Neural cell (in vitro differentiated cells): ENCODE measurements around the gene PIGS. TPM values are rescaled to one million over a fixed set of nuclear protein-coding genes. Genes with fewer than 3 reads are reported as not detected.

Experiments used
- H2AFZ ChIP-seq: fragments of 200-600, 300-800 bp; sonication (generic), shearing (Covaris generic); 2 replicates; pipeline ENCODE4 v1.6.0; 2014; ENCODE audit warnings: low read depth, mild to moderate bottlenecking, antibody characterized with exemption, low read length, moderate library complexity
- H3F3A ChIP-seq: fragments of 200-600 bp; shearing (Covaris generic); 2 replicates; pipeline ENCODE4 v1.6.1; 2016; ENCODE audit warnings: mild to moderate bottlenecking, moderate library complexity, mixed read lengths, antibody characterized with exemption, low read length; ENCODE audit not compliant: insufficient read depth, poor library complexity, severe bottlenecking
- H3K27ac ChIP-seq: fragments of 200-600, 300-800 bp; sonication (generic), shearing (Covaris generic); 2 replicates; pipeline ENCODE4 v1.5.1; 2014; ENCODE audit warnings: mild to moderate bottlenecking, low read length, moderate library complexity
- H3K27me3 ChIP-seq: fragments of 300-800, 200-600 bp; sonication (generic), shearing (Covaris generic); 2 replicates; pipeline ENCODE4 v1.6.0; 2014; ENCODE audit warnings: mild to moderate bottlenecking, low read depth, low read length, moderate library complexity; ENCODE audit not compliant: insufficient read depth
- H3K36me3 ChIP-seq: fragments of 300-800, 200-600 bp; sonication (generic), shearing (Covaris generic); 2 replicates; pipeline ENCODE4 v1.5.1; 2014; ENCODE audit warnings: mild to moderate bottlenecking, antibody characterized with exemption, low read length, moderate library complexity; ENCODE audit not compliant: insufficient read depth
- H3K4me2 ChIP-seq: fragments of 300-800, 200-600 bp; sonication (generic), shearing (Covaris generic); 2 replicates; pipeline ENCODE4 v1.6.0; 2014; ENCODE audit warnings: mild to moderate bottlenecking, low read length
- H3K4me3 ChIP-seq: fragments of 300-800, 200-600 bp; sonication (generic), shearing (Covaris generic); 2 replicates; pipeline ENCODE4 v1.5.1; 2014; ENCODE audit warnings: mild to moderate bottlenecking, low read length, moderate library complexity
- H3K79me2 ChIP-seq: fragments of 200-600 bp; shearing (Covaris generic); replicated peaks from 2 replicates; pipeline ENCODE4 v1.6.0; 2014; ENCODE audit warnings: mild to moderate bottlenecking, low read length, moderate library complexity; ENCODE audit not compliant: insufficient read depth
- H3K9ac ChIP-seq: fragments of 300-800, 200-600 bp; sonication (generic), shearing (Covaris generic); 2 replicates; pipeline ENCODE4 v1.6.1; 2016; ENCODE audit warnings: mild to moderate bottlenecking, low read length, mixed read lengths
- H3K9me2 ChIP-seq: fragments of 200-600 bp; shearing (Covaris generic); 2 replicates; pipeline ENCODE4 v1.6.1; 2016; ENCODE audit warnings: mild to moderate bottlenecking, low read length, mixed read lengths; ENCODE audit not compliant: insufficient read depth
- H3K9me3 ChIP-seq: fragments of 200-600, 300-800 bp; sonication (generic), shearing (Covaris generic); 2 replicates; pipeline ENCODE4 v1.6.1; 2016; ENCODE audit warnings: mild to moderate bottlenecking, mixed run types, low read length, moderate library complexity, mixed read lengths
- H4K20me1 ChIP-seq: fragments of 200-600 bp; shearing (Covaris generic); 2 replicates; pipeline ENCODE4 v1.6.1; 2016; ENCODE audit warnings: mild to moderate bottlenecking, mixed run types; ENCODE audit not compliant: insufficient read depth
- EP300 ChIP-seq: fragments of 450-650 bp; conservative IDR thresholded peaks from 2 replicates; pipeline ENCODE4 v1.6.1; 2014; ENCODE audit warnings: antibody characterized with exemption, mild to moderate bottlenecking, moderate library complexity; ENCODE audit not compliant: poor library complexity, severe bottlenecking
- EZH2 ChIP-seq: fragments of 200-600, 300-800 bp; shearing (Covaris generic), sonication (generic); IDR thresholded peaks from 2 replicates; pipeline ENCODE4 v1.6.1; 2014; ENCODE audit warnings: antibody characterized with exemption, low read length, borderline replicate concordance, mild to moderate bottlenecking; ENCODE audit not compliant: insufficient read depth, poor library complexity, severe bottlenecking
- MXI1 ChIP-seq: fragments of 450-650 bp; conservative IDR thresholded peaks from 2 replicates; pipeline ENCODE4 v1.6.1; 2014; ENCODE audit warnings: antibody characterized with exemption, mild to moderate bottlenecking; ENCODE audit not compliant: poor library complexity, severe bottlenecking
- POLR2AphosphoS5 ChIP-seq: IDR thresholded peaks from 2 replicates; pipeline ENCODE4 v1.6.1; 2012
- RAD21 ChIP-seq: fragments of 450-650 bp; conservative IDR thresholded peaks from 2 replicates; pipeline ENCODE4 v1.6.1; 2014; ENCODE audit warnings: antibody characterized with exemption, mild to moderate bottlenecking, moderate library complexity
- SMC3 ChIP-seq: fragments of 450-650 bp; conservative IDR thresholded peaks from 2 replicates; pipeline ENCODE4 v1.6.1; 2014; ENCODE audit warnings: antibody characterized with exemption, mild to moderate bottlenecking, moderate library complexity; ENCODE audit not compliant: poor library complexity
- TAF1 ChIP-seq: IDR thresholded peaks from 2 replicates; pipeline ENCODE4 v1.6.1; 2012; ENCODE audit warnings: low read depth
- polyA plus RNA-seq: library from polyadenylated mRNA; depleted of rRNA; stranded (reverse); fragments of >200 nt; gene quantifications from 2 replicates; pipeline ENCODE4 v1.2.3, GENCODE V29; 2014
- TF ChIP-seq, protein P1 (sequence below): fragments of 450-650 bp; IDR thresholded peaks from 2 replicates; pipeline ENCODE4 v1.5.1; 2014; ENCODE audit warnings: antibody characterized with exemption, mild to moderate bottlenecking, moderate library complexity; ENCODE audit not compliant: poor library complexity, severe bottlenecking
- TF ChIP-seq, protein P2 (sequence below): IDR thresholded peaks from 2 replicates; pipeline ENCODE4 v1.6.1; 2012; ENCODE audit warnings: borderline replicate concordance

The PIGS gene
- polyA plus RNA-seq, 1 donor from 2014 or later: 37.6 TPM

DNA sequence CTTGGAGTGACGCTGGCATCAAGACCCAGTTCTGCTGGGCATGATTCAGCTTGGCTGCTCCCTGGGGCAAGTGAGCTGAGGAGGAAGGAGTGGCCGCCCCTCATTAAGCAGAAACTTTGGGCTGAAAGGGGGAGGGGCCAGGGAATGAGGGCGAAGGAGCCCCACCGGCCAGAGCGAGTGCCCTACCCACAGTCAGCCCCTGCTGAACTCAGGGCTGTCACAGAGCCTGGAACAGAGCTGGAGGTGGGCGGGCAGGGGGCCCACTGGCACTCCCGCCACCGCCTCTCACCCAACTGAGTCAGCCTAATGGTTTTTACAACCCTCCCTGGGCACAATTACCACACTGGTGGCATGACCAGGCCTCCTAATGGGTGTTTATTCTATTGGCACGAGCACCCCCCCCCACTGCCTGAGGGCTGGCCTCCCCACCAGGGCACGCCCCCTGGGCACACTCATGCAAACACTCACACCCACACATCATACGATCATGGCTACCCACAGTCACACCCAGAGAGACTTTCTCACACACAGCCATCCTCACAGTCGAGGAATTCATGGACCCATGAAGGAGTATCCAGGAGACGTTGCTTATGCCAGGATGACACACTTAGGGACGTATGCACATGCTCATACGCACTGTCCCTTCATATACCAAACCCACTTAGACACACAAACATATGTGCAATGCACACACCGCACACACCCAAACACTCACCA, 38.1 kb downstream of the PIGS start:
- no peaks in the 10 kb centered on the region for H3F3A ChIP-seq
- no peak overlapping the region for H3K27ac ChIP-seq
- no peaks in the 10 kb centered on the region for H3K27me3 ChIP-seq
- no peak overlapping the region for H3K4me3 ChIP-seq
- H3K9me3 ChIP-seq: no peaks in the 10 kb centered on the region
- no peaks in the 10 kb centered on the region for H3K79me2 ChIP-seq
- H3K9ac ChIP-seq: no peak overlapping the region
- H3K4me2 ChIP-seq: no peak overlapping the region
- H2AFZ ChIP-seq: no peak overlapping the region
- TF ChIP-seq SMC3: no peak
- no peak for TF ChIP-seq RAD21
- TF ChIP-seq POLR2AphosphoS5: no peak
- TF ChIP-seq TAF1: no peak
- TF ChIP-seq, protein P1, sequence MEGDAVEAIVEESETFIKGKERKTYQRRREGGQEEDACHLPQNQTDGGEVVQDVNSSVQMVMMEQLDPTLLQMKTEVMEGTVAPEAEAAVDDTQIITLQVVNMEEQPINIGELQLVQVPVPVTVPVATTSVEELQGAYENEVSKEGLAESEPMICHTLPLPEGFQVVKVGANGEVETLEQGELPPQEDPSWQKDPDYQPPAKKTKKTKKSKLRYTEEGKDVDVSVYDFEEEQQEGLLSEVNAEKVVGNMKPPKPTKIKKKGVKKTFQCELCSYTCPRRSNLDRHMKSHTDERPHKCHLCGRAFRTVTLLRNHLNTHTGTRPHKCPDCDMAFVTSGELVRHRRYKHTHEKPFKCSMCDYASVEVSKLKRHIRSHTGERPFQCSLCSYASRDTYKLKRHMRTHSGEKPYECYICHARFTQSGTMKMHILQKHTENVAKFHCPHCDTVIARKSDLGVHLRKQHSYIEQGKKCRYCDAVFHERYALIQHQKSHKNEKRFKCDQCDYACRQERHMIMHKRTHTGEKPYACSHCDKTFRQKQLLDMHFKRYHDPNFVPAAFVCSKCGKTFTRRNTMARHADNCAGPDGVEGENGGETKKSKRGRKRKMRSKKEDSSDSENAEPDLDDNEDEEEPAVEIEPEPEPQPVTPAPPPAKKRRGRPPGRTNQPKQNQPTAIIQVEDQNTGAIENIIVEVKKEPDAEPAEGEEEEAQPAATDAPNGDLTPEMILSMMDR: no peak
- TF ChIP-seq, protein P2, sequence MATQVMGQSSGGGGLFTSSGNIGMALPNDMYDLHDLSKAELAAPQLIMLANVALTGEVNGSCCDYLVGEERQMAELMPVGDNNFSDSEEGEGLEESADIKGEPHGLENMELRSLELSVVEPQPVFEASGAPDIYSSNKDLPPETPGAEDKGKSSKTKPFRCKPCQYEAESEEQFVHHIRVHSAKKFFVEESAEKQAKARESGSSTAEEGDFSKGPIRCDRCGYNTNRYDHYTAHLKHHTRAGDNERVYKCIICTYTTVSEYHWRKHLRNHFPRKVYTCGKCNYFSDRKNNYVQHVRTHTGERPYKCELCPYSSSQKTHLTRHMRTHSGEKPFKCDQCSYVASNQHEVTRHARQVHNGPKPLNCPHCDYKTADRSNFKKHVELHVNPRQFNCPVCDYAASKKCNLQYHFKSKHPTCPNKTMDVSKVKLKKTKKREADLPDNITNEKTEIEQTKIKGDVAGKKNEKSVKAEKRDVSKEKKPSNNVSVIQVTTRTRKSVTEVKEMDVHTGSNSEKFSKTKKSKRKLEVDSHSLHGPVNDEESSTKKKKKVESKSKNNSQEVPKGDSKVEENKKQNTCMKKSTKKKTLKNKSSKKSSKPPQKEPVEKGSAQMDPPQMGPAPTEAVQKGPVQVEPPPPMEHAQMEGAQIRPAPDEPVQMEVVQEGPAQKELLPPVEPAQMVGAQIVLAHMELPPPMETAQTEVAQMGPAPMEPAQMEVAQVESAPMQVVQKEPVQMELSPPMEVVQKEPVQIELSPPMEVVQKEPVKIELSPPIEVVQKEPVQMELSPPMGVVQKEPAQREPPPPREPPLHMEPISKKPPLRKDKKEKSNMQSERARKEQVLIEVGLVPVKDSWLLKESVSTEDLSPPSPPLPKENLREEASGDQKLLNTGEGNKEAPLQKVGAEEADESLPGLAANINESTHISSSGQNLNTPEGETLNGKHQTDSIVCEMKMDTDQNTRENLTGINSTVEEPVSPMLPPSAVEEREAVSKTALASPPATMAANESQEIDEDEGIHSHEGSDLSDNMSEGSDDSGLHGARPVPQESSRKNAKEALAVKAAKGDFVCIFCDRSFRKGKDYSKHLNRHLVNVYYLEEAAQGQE: no peak
- TF ChIP-seq MXI1: no peak
- TF ChIP-seq EP300: no peak
- no peak for TF ChIP-seq EZH2
- no peaks in the 10 kb centered on the region for H4K20me1 ChIP-seq
- no peaks in the 10 kb centered on the region for H3K36me3 ChIP-seq
- H3K9me2 ChIP-seq: no peaks in the 10 kb centered on the region

DNA sequence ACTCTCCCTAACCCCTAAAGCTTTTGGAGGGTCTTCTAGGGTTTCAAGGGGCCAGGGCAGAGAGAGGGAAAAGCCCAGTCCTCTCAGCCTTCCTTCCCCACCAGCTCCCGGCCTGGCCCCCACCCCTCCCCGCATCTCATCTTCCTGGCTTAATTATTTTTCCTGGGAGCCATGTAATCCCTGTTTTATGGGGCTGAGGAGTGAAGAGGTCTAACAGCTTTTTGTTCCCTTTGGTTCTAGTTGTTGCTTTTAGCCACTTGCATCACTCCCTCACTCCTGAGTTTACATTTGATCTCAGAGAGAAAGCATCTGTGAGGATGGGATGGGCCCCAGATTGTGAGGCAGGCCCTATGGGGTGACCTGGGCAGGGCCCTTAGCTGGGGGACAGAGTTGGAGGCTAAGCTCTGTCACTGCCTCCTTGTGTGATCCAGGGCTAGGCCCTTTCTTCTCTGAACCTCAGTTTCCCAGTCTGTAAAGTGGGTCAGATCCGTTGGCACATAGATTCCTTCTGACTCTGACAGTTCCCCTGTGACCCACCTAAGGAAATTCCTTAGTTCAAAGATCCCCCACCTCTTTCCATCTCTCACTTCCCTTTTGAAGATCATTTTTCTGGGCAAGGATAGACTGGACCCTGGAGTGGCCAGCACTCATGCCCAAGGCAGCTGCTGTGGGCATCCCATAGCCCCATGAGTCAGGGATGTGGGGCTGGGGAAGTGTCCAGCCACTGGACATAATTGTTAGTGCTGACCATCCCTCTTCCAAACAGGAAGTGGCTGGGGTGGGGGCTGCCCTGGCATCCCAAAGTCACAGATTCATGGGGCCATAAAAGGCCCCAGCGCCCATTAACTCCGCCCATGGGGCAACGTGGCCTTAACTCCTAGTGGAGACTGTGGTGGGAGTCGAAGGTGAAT, 39.0 kb downstream of the PIGS start:
- Histone ChIP-seq H4K20me1 (no peaks in the 10 kb centered on the region), H3F3A (no peaks in the 10 kb centered on the region), H3K4me3 (no peak overlapping the region), H3K36me3 (no peaks in the 10 kb centered on the region), H2AFZ (no peak overlapping the region), H3K79me2 (no peaks in the 10 kb centered on the region), H3K9me2 (no peaks in the 10 kb centered on the region), H3K27ac (no peak overlapping the region), H3K4me2 (no peak overlapping the region), H3K27me3 (no peaks in the 10 kb centered on the region), H3K9ac (no peak overlapping the region), H3K9me3 (no peaks in the 10 kb centered on the region)
- TF ChIP-seq, protein P2: no peak
- TF ChIP-seq EP300 (no peak), POLR2AphosphoS5 (no peak), RAD21 (no peak), SMC3 (no peak), TAF1 (no peak), EZH2 (no peak)
- TF ChIP-seq, protein P1: no peak
